T-helper 1 cell treated with Interleukin-12 subunit alpha and Interleukin-12 subunit beta and Interleukin-4 antibody, amounts not matched to agents 30 μg/mL and 1 μg/mL, for 36 hours (primary cell): ENCODE results near the gene CACNG7.
A peak's percentile ranks its signal among the peaks of the same experiment; 100 is the strongest.

Experiments used
- H3K27ac Mint-ChIP-seq: one replicate; pipeline ENCODE4 v1.8.0; 2021; ENCODE audit warnings: mild to moderate bottlenecking, mixed read lengths
- H3K27me3 Mint-ChIP-seq: one replicate; pipeline ENCODE4 v1.8.0; 2021; ENCODE audit warnings: low read depth, mixed read lengths
- H3K36me3 Mint-ChIP-seq: one replicate; pipeline ENCODE4 v1.8.0; 2021; ENCODE audit warnings: low read depth, mixed read lengths
- H3K4me1 Mint-ChIP-seq: one replicate; pipeline ENCODE4 v1.8.0; 2021; ENCODE audit warnings: low read depth, mixed read lengths
- H3K4me3 Mint-ChIP-seq: one replicate; pipeline ENCODE4 v1.8.0; 2021; ENCODE audit warnings: mild to moderate bottlenecking, moderate library complexity, mixed read lengths
- H3K9me3 Mint-ChIP-seq: one replicate; pipeline ENCODE4 v1.8.0; 2021; ENCODE audit warnings: mixed read lengths

Gene CACNG7

GRCh38 chr19:53873773-53874605, 35.1 kb upstream of the CACNG7 start:
- H3K4me1 Mint-ChIP-seq = peaks cover 50% of the 10 kb centered on the region
- H3K36me3 Mint-ChIP-seq = peaks cover 43% of the 10 kb centered on the region
- peak overlapping the region; percentile 85 for H3K27ac Mint-ChIP-seq

GRCh38 chr19:53874606-53874990, 34.5 kb upstream of the CACNG7 start:
- peak overlapping the region; percentile 85 for H3K27ac Mint-ChIP-seq
- H3K9me3 Mint-ChIP-seq = no peaks in the 10 kb centered on the region
- peaks cover 50% of the 10 kb centered on the region for H3K4me1 Mint-ChIP-seq
- no peaks in the 10 kb centered on the region for H3K27me3 Mint-ChIP-seq
- peak overlapping the region; percentile 70 for H3K4me3 Mint-ChIP-seq
- H3K36me3 Mint-ChIP-seq = peaks cover 43% of the 10 kb centered on the region

More at GRCh38 chr19:53873773-53874605, 35.1 kb upstream of the CACNG7 start:
- Mint-ChIP-seq H3K27me3 (no peaks in the 10 kb centered on the region), H3K4me3 (peak overlapping the region; percentile 70), H3K9me3 (no peaks in the 10 kb centered on the region)

- Mint-ChIP-seq H3K4me1 (peaks cover 46% of the 10 kb centered on the region), H3K36me3 (peaks cover 38% of the 10 kb centered on the region), H3K4me3 (no peak overlapping the region), H3K27me3 (no peaks in the 10 kb centered on the region), H3K9me3 (no peaks in the 10 kb centered on the region), H3K27ac (peak overlapping the region; percentile 68)
These were observed 33.3 kb upstream of the CACNG7 start for GRCh38 chr19:53875602-53876325.

DNA sequence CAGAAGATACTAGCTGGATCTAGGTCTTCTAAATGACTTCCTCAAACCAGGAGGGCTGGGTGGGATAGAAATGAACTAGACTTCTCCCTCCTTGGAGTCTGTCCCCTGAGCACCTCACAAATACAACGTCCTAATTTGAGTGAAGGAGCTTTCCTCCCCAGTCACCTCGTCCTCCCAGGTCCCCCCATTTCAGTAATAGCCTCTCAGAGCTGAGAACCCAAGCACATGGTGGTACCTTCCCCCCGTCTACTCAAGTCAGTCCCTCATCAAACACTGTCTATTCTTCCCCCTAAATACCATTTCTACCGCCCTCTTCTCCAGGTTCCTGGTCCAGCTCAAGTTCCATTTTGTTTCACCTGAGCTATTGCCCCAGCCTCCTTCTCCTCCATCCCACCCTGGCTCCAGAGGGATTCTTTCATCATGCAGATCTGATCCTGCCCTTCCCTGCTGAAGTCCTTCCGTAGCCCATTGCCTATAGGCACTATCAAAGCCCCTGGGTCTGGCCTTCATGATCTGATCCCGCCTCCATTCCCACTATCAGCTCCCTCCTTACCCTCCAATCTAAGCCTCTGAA, 32.3 kb upstream of the CACNG7 start:
- H3K36me3 Mint-ChIP-seq = peaks cover 32% of the 10 kb centered on the region
- H3K4me3 Mint-ChIP-seq = peak overlapping the region; percentile 33
- H3K9me3 Mint-ChIP-seq = no peaks in the 10 kb centered on the region
- peaks cover 39% of the 10 kb centered on the region for H3K4me1 Mint-ChIP-seq
- no peaks in the 10 kb centered on the region for H3K27me3 Mint-ChIP-seq
- peak overlapping the region; percentile 28 for H3K27ac Mint-ChIP-seq

DNA sequence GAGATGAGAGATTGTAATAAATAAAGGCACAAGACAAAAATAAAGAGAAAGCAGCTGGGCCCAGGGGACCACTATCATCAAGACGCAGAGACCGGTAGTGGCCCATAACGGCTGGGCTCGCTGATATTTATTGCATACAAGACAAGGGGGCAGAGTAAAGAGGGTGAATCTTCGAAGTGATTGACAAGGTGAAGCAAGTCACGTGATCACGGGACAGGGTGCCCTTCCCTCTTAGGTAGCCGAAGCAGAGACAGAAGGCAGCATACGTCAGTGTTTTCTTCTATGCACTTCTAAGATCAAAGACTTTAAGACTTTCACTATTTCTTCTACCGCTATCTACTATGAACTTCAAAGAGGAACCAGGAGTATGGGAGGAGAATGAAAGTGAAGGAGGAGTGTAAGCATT, 31.7 kb upstream of the CACNG7 start:
- peaks cover 32% of the 10 kb centered on the region for H3K36me3 Mint-ChIP-seq
- peak overlapping the region; percentile 28 for H3K27ac Mint-ChIP-seq
- no peaks in the 10 kb centered on the region for H3K9me3 Mint-ChIP-seq
- peaks cover 2% of the 10 kb centered on the region for H3K27me3 Mint-ChIP-seq
- H3K4me1 Mint-ChIP-seq = peaks cover 39% of the 10 kb centered on the region
- H3K4me3 Mint-ChIP-seq = peak overlapping the region; percentile 33

DNA sequence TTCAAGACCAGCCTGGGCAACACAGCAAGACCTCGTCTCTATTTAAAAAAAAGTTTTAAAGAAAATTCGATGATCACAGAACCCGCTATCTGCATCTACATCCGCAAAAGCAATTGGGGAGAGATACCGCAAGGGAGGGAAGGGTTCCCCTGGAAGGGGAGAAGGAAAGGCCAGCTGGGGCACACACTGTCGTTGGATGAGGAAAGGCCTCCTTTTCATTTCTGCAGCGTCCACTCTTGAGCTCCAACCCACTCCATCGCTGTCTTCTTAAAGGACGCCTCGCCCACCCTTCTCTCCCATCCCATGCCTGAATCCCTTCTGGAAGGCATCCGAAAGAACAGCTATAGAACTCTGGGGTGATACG, 30.3 kb upstream of the CACNG7 start:
- no peak overlapping the region for H3K4me3 Mint-ChIP-seq
- H3K27me3 Mint-ChIP-seq = peaks cover 12% of the 10 kb centered on the region
- H3K27ac Mint-ChIP-seq = no peak overlapping the region
- peaks cover 30% of the 10 kb centered on the region for H3K4me1 Mint-ChIP-seq
- no peaks in the 10 kb centered on the region for H3K9me3 Mint-ChIP-seq
- H3K36me3 Mint-ChIP-seq = peaks cover 26% of the 10 kb centered on the region

- H3K27me3 Mint-ChIP-seq = peaks cover 17% of the 10 kb centered on the region
- H3K36me3 Mint-ChIP-seq = peaks cover 19% of the 10 kb centered on the region
- H3K27ac Mint-ChIP-seq = no peak overlapping the region
- peaks cover 25% of the 10 kb centered on the region for H3K4me1 Mint-ChIP-seq
- H3K9me3 Mint-ChIP-seq = no peaks in the 10 kb centered on the region
- no peak overlapping the region for H3K4me3 Mint-ChIP-seq
These were observed 29.7 kb upstream of the CACNG7 start for GRCh38 chr19:53879140-53880081.

DNA sequence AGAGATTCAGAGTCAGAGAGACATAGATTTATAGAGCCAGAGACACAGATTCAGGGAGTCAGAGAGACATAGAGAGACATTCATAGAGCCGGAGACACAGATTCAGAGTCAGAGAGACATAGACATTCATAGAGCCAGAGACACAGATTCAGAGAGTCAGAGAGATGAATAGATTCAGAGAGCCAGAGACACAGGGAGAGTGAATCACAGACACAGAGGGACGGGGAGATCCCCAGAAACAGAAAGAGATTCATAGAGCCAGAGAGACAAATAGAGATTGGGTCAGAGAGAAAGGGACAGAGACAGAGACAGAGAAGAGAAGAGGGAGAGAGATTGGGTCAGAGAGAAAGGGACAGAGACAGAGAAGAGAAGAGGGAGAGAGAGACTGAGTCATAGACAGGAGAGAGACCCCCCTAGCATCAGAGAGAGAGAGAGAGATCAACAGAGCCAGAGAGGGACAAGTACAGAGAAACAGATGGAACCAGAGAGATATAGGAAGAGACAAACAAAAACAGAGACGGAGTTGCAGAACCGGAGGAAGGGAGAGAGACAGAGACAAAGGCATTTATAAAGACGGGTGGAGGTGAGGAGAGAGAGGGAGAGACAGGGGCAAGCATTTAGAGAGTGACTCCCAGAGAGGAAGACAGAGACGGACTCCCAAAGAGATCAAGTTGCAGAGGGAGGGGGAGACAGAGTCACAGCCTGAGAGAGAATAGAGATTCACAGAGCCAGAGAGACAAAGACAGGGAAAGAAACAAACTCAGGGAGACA, 28.2 kb upstream of the CACNG7 start:
- Mint-ChIP-seq H3K4me1 (peaks cover 17% of the 10 kb centered on the region), H3K4me3 (no peak overlapping the region), H3K9me3 (no peaks in the 10 kb centered on the region), H3K36me3 (peaks cover 11% of the 10 kb centered on the region), H3K27ac (no peak overlapping the region), H3K27me3 (peaks cover 30% of the 10 kb centered on the region)

- Mint-ChIP-seq H3K27ac (no peak within 1 kb of the TSS), H3K36me3 (peaks cover 8% of the 10 kb centered on the region), H3K4me1 (peaks cover 12% of the 10 kb centered on the region), H3K27me3 (peaks cover 37% of the 10 kb centered on the region), H3K4me3 (peak within 1 kb of the TSS; percentile 53), H3K9me3 (no peaks in the 10 kb centered on the region)
These were observed 27.3 kb upstream of the CACNG7 start, which contains the start of gene PRKCG for GRCh38 chr19:53881482-53882390. PRKCG (plus strand) TSS chr19:53882197; CDS start chr19:53882495, 298 bp downstream.

- Mint-ChIP-seq H3K9me3 (no peaks in the 10 kb centered on the region), H3K27me3 (peaks cover 37% of the 10 kb centered on the region), H3K4me3 (peak overlapping the region; percentile 53), H3K36me3 (peaks cover 1% of the 10 kb centered on the region), H3K4me1 (peaks cover 4% of the 10 kb centered on the region), H3K27ac (no peak overlapping the region)
These were observed 26.6 kb upstream of the CACNG7 start for GRCh38 chr19:53882391-53883050.

DNA sequence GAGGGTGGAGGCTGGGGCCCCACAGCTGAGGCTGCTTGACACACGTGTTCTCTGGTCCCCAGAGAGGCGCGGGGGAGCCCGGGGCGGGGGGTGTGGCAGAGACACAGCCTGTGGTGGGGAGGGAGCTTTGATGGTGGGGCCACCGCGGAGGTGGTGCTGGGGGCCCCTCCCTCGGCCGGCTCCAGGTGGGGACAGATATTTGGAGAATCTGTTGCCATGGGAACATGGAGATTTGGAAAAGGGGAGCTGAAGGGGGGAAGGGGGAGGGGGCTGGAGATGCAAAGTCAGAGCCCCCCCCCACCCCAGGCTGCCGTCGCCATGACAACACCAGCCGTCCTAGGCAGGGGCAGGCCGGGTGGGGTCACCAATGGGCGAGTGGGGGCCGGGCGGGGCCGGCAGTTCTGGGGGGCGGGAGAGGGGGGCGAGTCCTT, 25.8 kb upstream of the CACNG7 start:
- Mint-ChIP-seq H3K4me3 (no peak overlapping the region), H3K27ac (no peak overlapping the region)

GRCh38 chr19:53883741-53884140, 25.3 kb upstream of the CACNG7 start:
- Mint-ChIP-seq H3K4me3 (peak overlapping the region; percentile 18), H3K9me3 (no peaks in the 10 kb centered on the region), H3K36me3 (peaks cover 1% of the 10 kb centered on the region), H3K4me1 (peaks cover 3% of the 10 kb centered on the region), H3K27ac (peak overlapping the region; percentile 37), H3K27me3 (peaks cover 37% of the 10 kb centered on the region)

More for the DNA sequence above, 25.8 kb upstream of the CACNG7 start:
- peaks cover 1% of the 10 kb centered on the region for H3K36me3 Mint-ChIP-seq
- peaks cover 3% of the 10 kb centered on the region for H3K4me1 Mint-ChIP-seq
- peaks cover 37% of the 10 kb centered on the region for H3K27me3 Mint-ChIP-seq
- no peaks in the 10 kb centered on the region for H3K9me3 Mint-ChIP-seq
